ENCODE data around the gene HNRNPLL. TPM values are rescaled to one million over a fixed set of nuclear protein-coding genes. Genes with fewer than 3 reads are reported as not detected.

HNRNPLL gene
- total RNA-seq, 3 donors from 2014 or later (not counting 1 experiment from before 2014, with no cell fraction given) = 7.3 to 18.4 (median 8.8) TPM

DNA sequence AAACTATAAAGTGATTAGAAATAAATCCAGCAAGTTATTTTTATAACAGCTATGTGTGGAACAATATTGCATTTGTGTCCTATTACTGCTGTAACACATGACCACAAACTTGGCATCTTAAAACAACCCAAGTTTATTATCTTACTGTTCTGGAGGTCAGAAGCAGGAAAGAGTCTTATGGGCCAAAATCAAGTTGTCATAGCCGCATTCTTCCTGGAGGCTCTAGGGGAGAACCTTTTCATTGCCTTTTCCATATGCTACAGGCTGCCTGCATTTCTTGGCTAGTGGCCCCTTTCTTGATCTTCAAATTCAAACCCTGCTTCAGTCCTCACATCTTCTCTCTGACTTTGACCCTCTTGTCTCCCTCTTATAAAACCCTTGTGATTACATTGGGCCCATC lies 27.0 kb upstream of the HNRNPLL start:
- Histone ChIP-seq H3K27me3 (ENCODE audit: control insufficient read depth, insufficient read depth, low read length) (no peaks in the 10 kb centered on the region), H3K9me3 (ENCODE audit: control insufficient read depth, insufficient read depth, low read length) (no peaks in the 10 kb centered on the region), H3K36me3 (ENCODE audit: control insufficient read depth, insufficient read depth, low read length) (no peaks in the 10 kb centered on the region), H3K4me1 (ENCODE audit: control insufficient read depth, insufficient read depth, low read length) (no peaks in the 10 kb centered on the region), H3K4me3 (ENCODE audit: low read length) (no peak overlapping the region), H3K27ac (ENCODE audit: low read length) (no peak overlapping the region)
- no peak overlapping the region for H3K27ac Mint-ChIP-seq
- DNase-seq (no peak), ATAC-seq (no peak)
- 94% methylated on average over 1 of the region's 1 CpG for WGBS (ENCODE audit: insufficient coverage)
- no peaks in the 10 kb centered on the region for H3K27me3 Mint-ChIP-seq (ENCODE audit: low read depth in 2 of 2)
- peaks cover 0 to 5% of the 10 kb centered on the region in 2 donors for H3K4me1 Mint-ChIP-seq
- no peaks in the 10 kb centered on the region for H3K36me3 Mint-ChIP-seq
- H3K9me3 Mint-ChIP-seq = peaks cover 0 to 2% of the 10 kb centered on the region in 2 donors
- TF ChIP-seq, protein P1, sequence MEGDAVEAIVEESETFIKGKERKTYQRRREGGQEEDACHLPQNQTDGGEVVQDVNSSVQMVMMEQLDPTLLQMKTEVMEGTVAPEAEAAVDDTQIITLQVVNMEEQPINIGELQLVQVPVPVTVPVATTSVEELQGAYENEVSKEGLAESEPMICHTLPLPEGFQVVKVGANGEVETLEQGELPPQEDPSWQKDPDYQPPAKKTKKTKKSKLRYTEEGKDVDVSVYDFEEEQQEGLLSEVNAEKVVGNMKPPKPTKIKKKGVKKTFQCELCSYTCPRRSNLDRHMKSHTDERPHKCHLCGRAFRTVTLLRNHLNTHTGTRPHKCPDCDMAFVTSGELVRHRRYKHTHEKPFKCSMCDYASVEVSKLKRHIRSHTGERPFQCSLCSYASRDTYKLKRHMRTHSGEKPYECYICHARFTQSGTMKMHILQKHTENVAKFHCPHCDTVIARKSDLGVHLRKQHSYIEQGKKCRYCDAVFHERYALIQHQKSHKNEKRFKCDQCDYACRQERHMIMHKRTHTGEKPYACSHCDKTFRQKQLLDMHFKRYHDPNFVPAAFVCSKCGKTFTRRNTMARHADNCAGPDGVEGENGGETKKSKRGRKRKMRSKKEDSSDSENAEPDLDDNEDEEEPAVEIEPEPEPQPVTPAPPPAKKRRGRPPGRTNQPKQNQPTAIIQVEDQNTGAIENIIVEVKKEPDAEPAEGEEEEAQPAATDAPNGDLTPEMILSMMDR (IDR thresholded peaks at IDR 0.05) = no peak
- no peak overlapping the region for H3K4me3 Mint-ChIP-seq
- intact Hi-C loops (cut with micrococcal nuclease) = no loop called here

DNA sequence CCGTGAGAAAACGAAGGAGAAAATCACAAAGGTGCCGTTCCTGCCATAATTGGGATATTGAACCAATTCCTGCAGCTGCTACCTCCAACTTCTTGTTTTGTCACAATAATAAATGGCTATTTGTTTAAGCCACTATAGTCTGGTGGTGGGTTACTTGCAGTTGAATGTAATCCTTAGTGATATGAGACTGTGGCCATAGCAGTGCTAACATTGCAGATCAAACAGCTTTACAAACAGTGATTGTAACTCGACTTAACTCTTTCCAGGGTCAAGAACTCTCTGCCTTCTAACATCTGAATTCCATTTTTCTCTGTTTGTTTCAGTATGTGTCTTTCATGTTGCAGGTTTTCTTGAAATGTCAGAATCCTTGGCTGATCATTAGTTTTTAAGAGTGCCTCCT lies 24.7 kb upstream of the HNRNPLL start:
- Mint-ChIP-seq H3K27me3 (ENCODE audit: low read depth in 2 of 2) (no peaks in the 10 kb centered on the region), H3K27ac (no peak overlapping the region), H3K4me3 (no peak overlapping the region), H3K9me3 (peaks cover 0 to 2% of the 10 kb centered on the region in 2 donors), H3K4me1 (peaks cover 0 to 5% of the 10 kb centered on the region in 2 donors), H3K36me3 (no peaks in the 10 kb centered on the region)
- WGBS (ENCODE audit: insufficient coverage) = 92% methylated on average over 4 of the region's 4 CpGs
- Histone ChIP-seq H3K27ac (ENCODE audit: low read length) (no peak overlapping the region), H3K36me3 (ENCODE audit: control insufficient read depth, insufficient read depth, low read length) (no peaks in the 10 kb centered on the region), H3K4me1 (ENCODE audit: control insufficient read depth, insufficient read depth, low read length) (no peaks in the 10 kb centered on the region), H3K4me3 (ENCODE audit: low read length) (no peak overlapping the region), H3K27me3 (ENCODE audit: control insufficient read depth, insufficient read depth, low read length) (no peaks in the 10 kb centered on the region), H3K9me3 (ENCODE audit: control insufficient read depth, insufficient read depth, low read length) (no peaks in the 10 kb centered on the region)
- intact Hi-C loops (cut with micrococcal nuclease) = no loop called here
- DNase-seq = no peak
- TF ChIP-seq, protein P1 (IDR thresholded peaks at IDR 0.05) = no peak
- ATAC-seq = no peak

DNA sequence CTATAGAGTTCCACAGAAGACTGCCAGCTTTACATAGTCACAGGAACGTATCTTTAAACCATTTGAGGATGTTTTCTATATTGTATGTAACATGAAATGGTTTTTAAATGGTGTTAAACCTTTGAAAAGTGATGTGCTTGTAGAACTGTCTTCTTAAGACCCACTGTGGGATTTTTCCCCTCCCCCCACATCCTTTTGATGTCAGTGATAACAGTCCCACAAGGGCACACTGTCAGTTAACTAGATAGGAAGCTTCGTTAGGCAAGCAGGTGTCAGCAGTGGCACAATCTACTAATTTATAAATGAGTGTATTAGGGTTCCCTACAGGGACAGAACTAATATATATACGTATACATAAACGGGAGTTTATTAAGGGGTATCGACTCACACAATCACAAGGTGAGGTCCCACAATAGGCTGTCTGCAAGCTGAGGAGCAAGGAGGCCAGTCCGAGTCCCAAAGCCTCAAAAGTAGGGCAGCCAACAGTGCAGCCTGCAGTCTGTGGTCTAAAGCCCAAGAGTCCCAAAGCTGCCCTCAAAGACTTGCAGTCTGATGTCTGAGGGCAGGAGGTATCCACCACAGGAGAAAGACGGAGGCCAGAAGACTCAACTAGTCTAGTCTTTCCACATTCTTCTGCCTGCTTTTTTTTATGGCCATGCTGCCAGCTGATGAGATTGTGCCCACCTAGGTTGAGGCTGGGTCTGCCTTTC lies 23.8 kb upstream of the HNRNPLL start:
- Mint-ChIP-seq H3K4me3 (no peak overlapping the region), H3K27ac (no peak overlapping the region), H3K36me3 (no peaks in the 10 kb centered on the region), H3K9me3 (peaks cover 0 to 2% of the 10 kb centered on the region in 2 donors), H3K4me1 (peaks cover 0 to 5% of the 10 kb centered on the region in 2 donors), H3K27me3 (ENCODE audit: low read depth in 2 of 2) (no peaks in the 10 kb centered on the region)
- Histone ChIP-seq H3K27ac (ENCODE audit: low read length) (no peak overlapping the region), H3K4me3 (ENCODE audit: low read length) (no peak overlapping the region), H3K9me3 (ENCODE audit: control insufficient read depth, insufficient read depth, low read length) (no peaks in the 10 kb centered on the region), H3K36me3 (ENCODE audit: control insufficient read depth, insufficient read depth, low read length) (no peaks in the 10 kb centered on the region), H3K27me3 (ENCODE audit: control insufficient read depth, insufficient read depth, low read length) (no peaks in the 10 kb centered on the region), H3K4me1 (ENCODE audit: control insufficient read depth, insufficient read depth, low read length) (no peaks in the 10 kb centered on the region)
- DNase-seq (peak in 1 of 2 donors; percentile 71), ATAC-seq (no peak)
- TF ChIP-seq, protein P1 (IDR thresholded peaks at IDR 0.05) = no peak
- intact Hi-C loops (cut with micrococcal nuclease) = no loop called here
- WGBS (ENCODE audit: insufficient coverage) = 82% methylated on average over 5 of the region's 7 CpGs

DNA sequence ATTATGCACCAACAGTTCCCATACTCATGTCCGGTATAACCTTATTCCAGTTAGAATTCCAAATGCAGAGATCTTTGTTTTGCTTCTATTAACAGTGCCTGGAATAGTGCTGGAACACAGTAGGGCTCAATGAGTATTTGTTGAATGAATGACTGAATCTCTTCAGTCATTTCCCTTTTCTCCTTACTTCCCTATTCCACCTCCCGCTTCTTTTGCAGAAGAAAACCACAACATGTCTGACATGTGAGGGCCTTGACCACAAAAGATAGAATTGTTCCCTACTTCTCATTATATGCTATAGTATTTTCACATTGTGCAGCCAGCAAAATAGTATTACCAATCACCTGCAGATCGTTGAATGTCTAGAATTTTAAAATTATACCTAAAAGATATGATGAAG lies 19.5 kb upstream of the HNRNPLL start:
- intact Hi-C loops (cut with micrococcal nuclease) = no loop called here
- Mint-ChIP-seq H3K4me3 (no peak overlapping the region), H3K4me1 (peaks cover 0 to 5% of the 10 kb centered on the region in 2 donors), H3K9me3 (no peaks in the 10 kb centered on the region), H3K27me3 (ENCODE audit: low read depth in 2 of 2) (peaks cover 0 to 16% of the 10 kb centered on the region in 2 donors), H3K27ac (no peak overlapping the region), H3K36me3 (no peaks in the 10 kb centered on the region)
- no peaks in the 10 kb centered on the region for H3K36me3 ChIP-seq (ENCODE audit: control insufficient read depth, insufficient read depth, low read length)
- H3K4me1 ChIP-seq (ENCODE audit: control insufficient read depth, insufficient read depth, low read length) = no peaks in the 10 kb centered on the region
- WGBS (ENCODE audit: insufficient coverage) = 49% methylated on average over 2 of the region's 3 CpGs
- H3K27ac ChIP-seq (ENCODE audit: low read length) = no peak overlapping the region
- no peak for DNase-seq
- TF ChIP-seq, protein P1 (IDR thresholded peaks at IDR 0.05) = no peak
- peak in 1 of 3 donors; percentile 53 for ATAC-seq
- no peaks in the 10 kb centered on the region for H3K27me3 ChIP-seq (ENCODE audit: control insufficient read depth, insufficient read depth, low read length)
- no peaks in the 10 kb centered on the region for H3K9me3 ChIP-seq (ENCODE audit: control insufficient read depth, insufficient read depth, low read length)
- H3K4me3 ChIP-seq (ENCODE audit: low read length) = no peak overlapping the region
